Activated naive CD4-positive, alpha-beta T cell treated with anti-CD3 and anti-CD28 coated beads, Interleukin-2, amount 10 ng/mL, durations not matched to agents 7 days and 5 days (primary cell): Measurements from ENCODE around the gene PPP1R1B.
A peak's percentile ranks its signal among the peaks of the same experiment; 100 is the strongest.

Experiments used
- CTCF ChIA-PET: fragments of 350-600 bp; sonication (Branson Sonifier 250); formaldehyde crosslinking; loops from one replicate; lab custom pipeline; 2021; ENCODE audit warnings: antibody characterized with exemption; lab: Charles Lee
- DNase-seq: peaks from one replicate; pipeline ENCODE4 v3.0.0-alpha.2; 2020
- H3K27ac Mint-ChIP-seq: one replicate; pipeline ENCODE4 v1.8.0; 2021; ENCODE audit warnings: mild to moderate bottlenecking, moderate library complexity, mixed read lengths
- H3K27me3 Mint-ChIP-seq: one replicate; pipeline ENCODE4 v1.8.0; 2021; ENCODE audit warnings: mild to moderate bottlenecking, mixed read lengths
- H3K36me3 Mint-ChIP-seq: one replicate; pipeline ENCODE4 v1.8.0; 2021; ENCODE audit warnings: mixed read lengths
- H3K4me1 Mint-ChIP-seq: one replicate; pipeline ENCODE4 v1.8.0; 2021; ENCODE audit warnings: mixed read lengths
- H3K4me3 Mint-ChIP-seq: one replicate; pipeline ENCODE4 v1.8.0; 2021; ENCODE audit warnings: mild to moderate bottlenecking, moderate library complexity, mixed read lengths
- H3K9me3 Mint-ChIP-seq: one replicate; pipeline ENCODE4 v1.8.0; 2021; ENCODE audit warnings: mixed read lengths

Gene PPP1R1B

DNA sequence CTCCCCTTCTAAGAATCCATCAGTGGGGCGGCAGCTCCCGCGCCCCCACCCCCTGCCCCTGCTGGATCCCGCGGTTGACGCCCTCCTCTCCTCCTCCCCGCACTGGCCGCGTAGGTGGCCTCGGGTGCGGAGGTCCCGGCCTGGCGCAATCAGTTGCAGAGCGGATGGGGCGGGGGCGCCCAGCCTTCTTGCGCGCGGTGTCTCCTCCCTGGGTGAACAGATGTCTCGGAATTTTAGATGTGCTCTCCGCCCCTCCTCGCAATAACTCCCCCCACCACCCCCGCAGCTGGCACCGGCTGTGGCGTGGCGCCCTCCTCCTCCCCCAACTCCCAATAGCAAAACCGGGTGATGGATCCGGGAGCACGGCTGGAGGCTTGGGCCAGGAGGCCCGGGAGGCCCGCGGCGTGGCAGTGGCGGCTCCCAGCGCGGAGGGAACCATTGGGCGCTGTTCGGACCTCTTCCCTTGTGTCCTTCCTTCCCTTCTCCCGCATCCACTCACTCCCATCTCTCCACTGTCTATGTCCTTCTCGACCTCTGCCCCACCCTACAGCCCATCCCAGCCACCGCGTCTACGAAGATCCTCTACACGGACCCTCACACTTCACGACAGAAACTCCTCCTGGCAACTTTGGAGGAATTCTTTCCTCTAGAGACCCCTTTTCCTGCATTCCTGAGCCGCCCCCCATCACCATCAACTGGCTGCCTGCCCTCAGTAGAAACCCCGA is 30.0 kb upstream of the PPP1R1B start:
- no peaks in the 10 kb centered on the region for H3K36me3 Mint-ChIP-seq
- CTCF ChIA-PET: no interaction called here
- peaks cover 98% of the 10 kb centered on the region for H3K27me3 Mint-ChIP-seq
- peaks cover 11% of the 10 kb centered on the region for H3K4me1 Mint-ChIP-seq
- no peaks in the 10 kb centered on the region for H3K9me3 Mint-ChIP-seq
- H3K27ac Mint-ChIP-seq: peak overlapping the region; percentile 49
- no peak overlapping the region for H3K4me3 Mint-ChIP-seq
- DNase-seq: no peak

DNA sequence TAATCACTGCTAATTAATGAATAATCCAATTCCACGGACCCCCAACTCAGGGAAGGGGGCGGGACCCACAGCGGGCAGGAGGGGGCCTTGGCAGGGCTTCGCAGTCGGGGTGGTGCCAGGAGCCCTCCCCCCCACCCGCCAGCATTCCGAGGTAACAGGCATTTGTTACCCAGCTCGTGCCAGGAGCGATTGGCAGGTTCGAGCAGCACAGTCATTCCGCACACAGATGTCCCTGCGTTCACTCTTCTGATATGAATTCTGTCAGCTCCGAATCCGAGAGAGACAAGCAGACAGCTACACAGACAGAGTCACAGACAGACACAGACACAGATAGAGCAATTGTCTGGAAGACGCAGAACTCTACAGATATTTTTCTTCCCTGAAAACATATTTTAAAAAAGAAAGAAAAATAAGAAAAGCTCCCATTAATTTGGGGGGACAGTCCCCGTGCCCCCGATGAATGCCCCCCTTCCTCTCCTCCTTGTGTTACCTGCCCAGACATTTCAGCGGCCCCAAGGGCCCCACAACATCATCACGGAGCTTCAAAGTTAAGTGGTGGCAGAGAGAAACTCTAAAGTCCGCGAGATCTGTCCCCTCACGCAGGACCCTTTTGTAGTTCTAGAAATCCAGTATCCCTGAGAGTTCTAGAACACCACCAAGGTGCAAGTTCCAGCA is 29.2 kb upstream of the PPP1R1B start:
- CTCF ChIA-PET: interaction anchor here (0.9 to 1.3 kb wide), 2 partner anchors 24 to 26 kb away, joined by 3 read pairs; no protein-coding TSS in a partner anchor
- Mint-ChIP-seq H3K27ac (no peak overlapping the region), H3K4me3 (no peak overlapping the region), H3K27me3 (peaks cover 98% of the 10 kb centered on the region), H3K9me3 (no peaks in the 10 kb centered on the region), H3K36me3 (no peaks in the 10 kb centered on the region), H3K4me1 (peaks cover 11% of the 10 kb centered on the region)
- no peak for DNase-seq

GRCh38 chr17:39598047-39598481 is 28.7 kb upstream of the PPP1R1B start:
- CTCF ChIA-PET: interaction anchor here (0.9 to 1.3 kb wide), 2 partner anchors 24 to 25 kb away, joined by 3 read pairs; no protein-coding TSS in a partner anchor
- no peaks in the 10 kb centered on the region for H3K36me3 Mint-ChIP-seq
- H3K9me3 Mint-ChIP-seq: no peaks in the 10 kb centered on the region
- H3K27ac Mint-ChIP-seq: no peak overlapping the region
- no peak overlapping the region for H3K4me3 Mint-ChIP-seq
- DNase-seq: no peak
- H3K27me3 Mint-ChIP-seq: peaks cover 100% of the 10 kb centered on the region
- peaks cover 11% of the 10 kb centered on the region for H3K4me1 Mint-ChIP-seq

- DNase-seq: no peak
- Mint-ChIP-seq H3K27me3 (peaks cover 100% of the 10 kb centered on the region), H3K27ac (no peak overlapping the region), H3K36me3 (no peaks in the 10 kb centered on the region), H3K4me1 (peaks cover 15% of the 10 kb centered on the region), H3K4me3 (no peak overlapping the region), H3K9me3 (no peaks in the 10 kb centered on the region)
- CTCF ChIA-PET: interaction anchor here (1.3 kb wide), 1 partner anchor 23 kb away, joined by 3 read pairs; no protein-coding TSS in a partner anchor
These were observed 28.1 kb upstream of the PPP1R1B start for GRCh38 chr17:39598630-39599003.

DNA sequence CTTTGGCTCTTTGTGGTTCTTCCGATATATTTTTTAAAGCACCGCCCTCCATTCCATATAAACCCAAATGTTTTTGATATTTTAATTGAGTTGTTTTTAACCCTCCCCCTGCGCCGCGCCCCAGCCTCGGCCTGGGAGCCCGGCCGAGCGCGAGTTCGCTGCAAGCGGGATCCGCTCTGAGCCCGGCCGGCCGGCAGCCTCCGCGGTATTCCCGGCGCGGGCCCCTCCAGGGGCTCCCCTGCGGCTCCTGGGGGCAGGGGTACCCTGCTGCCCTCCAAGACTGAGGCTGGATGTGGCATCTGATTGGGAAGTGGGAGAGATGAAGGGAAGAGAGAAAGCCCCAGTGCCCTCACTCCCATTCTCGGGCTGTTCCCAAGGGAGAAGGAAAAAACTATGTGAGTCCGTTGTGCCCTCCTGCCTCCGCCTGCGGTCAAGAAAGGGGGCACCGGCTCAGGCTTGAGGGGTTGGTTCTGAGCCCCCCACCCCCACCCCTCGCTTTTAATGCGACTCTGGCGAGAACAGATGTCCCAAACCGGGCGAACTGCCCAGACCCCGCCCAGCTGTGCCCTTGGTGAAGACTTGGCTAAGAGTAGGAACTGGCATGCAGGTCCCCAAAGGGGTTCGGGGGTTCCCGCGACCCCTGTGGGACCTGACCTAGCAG is 27.6 kb upstream of the PPP1R1B start:
- CTCF ChIA-PET: interaction anchor here (1.3 kb wide), 1 partner anchor 22 kb away, joined by 3 read pairs; no protein-coding TSS in a partner anchor
- no peak overlapping the region for H3K27ac Mint-ChIP-seq
- H3K9me3 Mint-ChIP-seq: no peaks in the 10 kb centered on the region
- H3K4me1 Mint-ChIP-seq: peaks cover 18% of the 10 kb centered on the region
- H3K36me3 Mint-ChIP-seq: no peaks in the 10 kb centered on the region
- no peak overlapping the region for H3K4me3 Mint-ChIP-seq
- no peak for DNase-seq
- H3K27me3 Mint-ChIP-seq: peaks cover 100% of the 10 kb centered on the region

DNA sequence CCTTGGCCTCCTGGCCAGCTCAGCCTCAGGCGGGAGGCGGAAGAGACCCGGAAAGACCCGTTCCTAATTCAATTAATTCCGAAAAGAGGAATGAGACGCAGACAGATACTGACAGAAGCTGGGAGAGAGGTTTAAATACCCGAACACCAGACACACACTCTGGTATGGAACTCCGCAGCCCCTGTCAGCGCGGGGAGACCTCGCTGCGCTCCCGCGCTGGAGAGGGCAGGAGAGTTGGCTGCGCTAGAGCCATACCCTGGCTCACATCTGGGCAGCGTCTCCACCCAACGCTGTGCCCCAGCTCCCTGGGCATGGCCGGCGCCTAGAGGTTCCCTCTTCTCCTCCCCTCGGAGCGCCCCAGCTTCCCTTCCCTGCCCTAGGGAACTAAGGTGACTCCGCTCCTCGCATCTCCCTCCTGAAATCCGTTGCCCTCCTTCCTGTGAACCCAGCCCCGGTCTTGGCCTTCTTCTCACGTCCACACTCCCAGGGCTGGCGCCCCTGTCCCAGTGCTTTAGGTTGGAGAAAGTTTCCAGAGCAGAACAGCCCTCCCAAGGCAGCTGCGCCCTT is 27.0 kb upstream of the PPP1R1B start:
- Mint-ChIP-seq H3K27me3 (peaks cover 100% of the 10 kb centered on the region), H3K9me3 (no peaks in the 10 kb centered on the region), H3K4me1 (peaks cover 18% of the 10 kb centered on the region), H3K36me3 (no peaks in the 10 kb centered on the region), H3K27ac (no peak overlapping the region), H3K4me3 (no peak overlapping the region)
- no peak for DNase-seq
- CTCF ChIA-PET: no interaction called here

DNA sequence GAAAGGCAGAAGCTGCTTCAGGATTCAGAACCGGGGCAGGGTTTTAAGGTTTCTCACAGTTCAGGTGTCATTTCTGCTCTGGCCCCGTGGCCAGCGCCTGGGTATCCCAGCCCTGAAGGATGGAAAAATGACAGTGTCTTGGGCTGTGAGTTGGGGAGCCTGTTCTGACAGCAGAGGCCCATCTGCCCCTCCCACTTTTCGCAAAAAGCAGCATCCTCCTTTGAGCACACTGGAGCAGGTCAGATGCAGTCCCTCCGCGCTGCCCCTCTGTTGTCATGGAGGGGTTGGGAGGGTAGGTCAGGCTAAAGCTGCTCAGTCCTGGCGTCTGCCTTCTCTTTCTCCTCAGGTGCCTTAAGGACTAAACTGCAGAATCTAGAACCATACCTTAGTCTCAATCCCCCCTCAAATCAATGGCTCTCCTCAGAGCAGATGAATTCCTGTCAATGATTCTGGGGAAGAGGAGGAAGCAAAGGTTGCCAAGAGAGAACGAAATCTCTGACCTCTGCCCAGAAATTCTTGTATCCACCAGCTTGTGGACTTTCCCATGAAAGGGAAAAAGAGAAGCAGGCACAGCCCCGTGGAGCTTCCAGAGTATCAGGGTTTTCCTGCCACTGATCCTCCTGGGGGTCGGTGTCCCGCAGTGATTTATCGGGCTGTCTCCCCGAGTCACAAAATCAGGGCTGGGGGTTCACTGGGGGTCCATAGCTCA is 26.3 kb upstream of the PPP1R1B start:
- Mint-ChIP-seq H3K4me3 (no peak overlapping the region), H3K27ac (no peak overlapping the region), H3K27me3 (peaks cover 100% of the 10 kb centered on the region), H3K36me3 (no peaks in the 10 kb centered on the region), H3K4me1 (peaks cover 22% of the 10 kb centered on the region), H3K9me3 (no peaks in the 10 kb centered on the region)
- CTCF ChIA-PET: interaction anchor here (1.0 to 1.1 kb wide), 2 partner anchors 21 to 24 kb away, joined by 3 to 7 read pairs; no protein-coding TSS in a partner anchor
- no peak for DNase-seq

DNA sequence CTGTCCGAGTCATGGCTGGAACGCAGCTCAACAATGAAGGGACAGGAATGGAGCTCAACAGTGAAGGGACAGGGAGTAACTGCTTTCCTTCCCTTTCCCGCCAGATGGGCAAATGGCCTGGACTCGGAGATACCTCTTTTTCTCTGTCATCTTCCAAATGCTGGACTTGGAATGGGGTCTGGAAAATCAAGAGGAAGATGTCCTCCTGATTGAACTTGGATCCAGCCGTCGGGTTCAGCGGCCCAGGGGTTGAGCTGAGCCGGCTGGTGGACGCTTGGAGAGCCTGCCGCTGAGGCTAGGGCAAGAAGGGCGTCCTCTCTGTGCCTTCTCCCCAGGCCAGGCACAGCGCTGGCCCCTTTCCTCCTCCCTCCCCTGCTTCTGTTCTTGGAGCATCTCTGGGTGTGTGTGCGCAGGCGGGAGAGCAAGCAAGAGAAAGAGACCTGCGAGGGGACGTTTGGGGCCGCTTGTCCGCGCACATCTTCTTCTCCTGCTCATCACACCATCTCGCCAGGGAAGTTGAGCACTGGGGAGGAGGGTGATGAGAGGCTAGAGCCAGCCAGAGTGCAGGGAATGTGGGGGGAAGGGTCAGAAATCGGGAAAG is 25.7 kb upstream of the PPP1R1B start:
- Mint-ChIP-seq H3K27ac (peak overlapping the region; percentile 16), H3K36me3 (no peaks in the 10 kb centered on the region), H3K4me1 (peaks cover 24% of the 10 kb centered on the region), H3K9me3 (no peaks in the 10 kb centered on the region), H3K27me3 (peaks cover 100% of the 10 kb centered on the region), H3K4me3 (no peak overlapping the region)
- CTCF ChIA-PET: interaction anchor here (1.0 to 1.1 kb wide), 2 partner anchors 21 to 23 kb away, joined by 3 to 7 read pairs; no protein-coding TSS in a partner anchor
- no peak for DNase-seq

DNA sequence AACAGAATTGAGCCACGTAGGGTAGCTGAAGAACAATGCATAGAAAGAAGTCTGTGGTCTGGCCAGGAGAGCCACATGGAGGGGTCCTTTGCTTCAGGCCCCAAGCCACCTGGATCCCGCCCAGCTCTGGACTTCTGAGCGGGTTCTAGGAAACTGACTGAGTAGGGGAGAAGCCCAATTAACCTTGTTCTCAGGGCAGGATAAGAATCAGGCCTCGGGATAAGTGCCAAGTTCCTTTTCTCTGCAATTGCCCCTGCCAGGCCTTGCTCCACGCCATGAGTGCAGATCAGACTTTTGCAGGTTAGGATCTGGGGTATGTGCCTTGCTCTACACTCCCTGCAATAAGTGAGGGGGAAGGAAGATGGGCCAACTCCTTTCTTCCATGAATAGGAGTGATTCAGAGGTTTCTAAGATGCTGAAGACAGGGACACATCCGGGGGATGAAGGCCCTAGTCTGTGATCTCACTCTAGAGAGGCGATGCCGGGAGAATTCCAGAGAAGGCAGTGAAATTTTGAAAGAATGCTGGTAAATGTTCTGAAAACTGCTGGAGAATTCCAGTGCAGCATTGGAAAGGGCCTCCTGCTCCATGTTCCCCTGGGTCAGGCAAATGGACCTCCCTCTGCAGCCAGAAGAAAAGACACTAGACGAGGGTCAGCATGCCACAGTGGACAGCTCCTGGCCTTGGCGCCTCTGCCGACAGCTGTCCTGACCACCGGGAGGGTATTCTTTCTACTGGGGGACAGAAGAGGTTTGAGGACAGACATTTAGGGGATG is 24.8 kb upstream of the PPP1R1B start:
- H3K4me3 Mint-ChIP-seq: no peak overlapping the region
- no peak overlapping the region for H3K27ac Mint-ChIP-seq
- no peaks in the 10 kb centered on the region for H3K9me3 Mint-ChIP-seq
- no peak for DNase-seq
- H3K4me1 Mint-ChIP-seq: peaks cover 23% of the 10 kb centered on the region
- H3K36me3 Mint-ChIP-seq: no peaks in the 10 kb centered on the region
- H3K27me3 Mint-ChIP-seq: peaks cover 100% of the 10 kb centered on the region
- CTCF ChIA-PET: interaction anchor here (0.9 kb wide), 1 partner anchor 19 kb away, joined by 3 read pairs; no protein-coding TSS in a partner anchor

GRCh38 chr17:39602533-39603303 is 24.0 kb upstream of the PPP1R1B start:
- H3K27me3 Mint-ChIP-seq: peaks cover 100% of the 10 kb centered on the region
- DNase-seq: no peak
- CTCF ChIA-PET: interaction anchor here (0.9 to 1.3 kb wide), 2 partner anchors 18 to 20 kb away, joined by 3 to 4 read pairs; no protein-coding TSS in a partner anchor
- peaks cover 25% of the 10 kb centered on the region for H3K4me1 Mint-ChIP-seq
- H3K9me3 Mint-ChIP-seq: no peaks in the 10 kb centered on the region
- no peak overlapping the region for H3K27ac Mint-ChIP-seq
- no peaks in the 10 kb centered on the region for H3K36me3 Mint-ChIP-seq
- H3K4me3 Mint-ChIP-seq: no peak overlapping the region

- Mint-ChIP-seq H3K27me3 (peaks cover 100% of the 10 kb centered on the region), H3K36me3 (no peaks in the 10 kb centered on the region), H3K9me3 (no peaks in the 10 kb centered on the region), H3K27ac (no peak overlapping the region), H3K4me3 (no peak overlapping the region), H3K4me1 (peaks cover 22% of the 10 kb centered on the region)
- DNase-seq: no peak
- CTCF ChIA-PET: interaction anchor here (1.0 to 1.3 kb wide), 2 partner anchors 17 to 19 kb away, joined by 3 to 4 read pairs; no protein-coding TSS in a partner anchor
These were observed 23.3 kb upstream of the PPP1R1B start for GRCh38 chr17:39603304-39604016.
